Measurements from ENCODE around the gene RAPGEF1.

GRCh38 chr9:131740898-131741297, 1.0 kb upstream of the RAPGEF1 start:
- TF ChIP-seq CTCF (IDR thresholded peaks at IDR 0.05) (no peak), POLR2A (IDR thresholded peaks at IDR 0.05) (no peak)
